ENCODE measurements around the gene SFR1.
A peak's percentile ranks its signal among the peaks of the same experiment; 100 is the strongest.

Gene SFR1

GRCh38 chr10:104120903-104121484 is 977 bp upstream of the SFR1 start:
- H3K4me3 ChIP-seq (ENCODE audit: control insufficient read depth in 1 of 7, extremely low read depth in 1 of 7, insufficient read depth in 4 of 7, low read depth in 2 of 7, low read length in 6 of 7), result peak overlapping the region; percentile 76 to 97 (median 78)
- CTCF ChIA-PET, result interaction anchor here (0.7 to 3.6 kb wide), 9 partner anchors 17 to 233 kb away, joined by 3 to 17 read pairs (median 3); no protein-coding TSS in a partner anchor
- peak; percentile 92 to 96 (median 95) for DNase-seq
- H3K36me3 ChIP-seq (ENCODE audit: control insufficient read depth in 4 of 4, insufficient read depth in 4 of 4, low read length in 3 of 4), result peaks cover 0 to 5% (median 2%) of the 10 kb centered on the region in 4 experiments
- H3K27ac ChIP-seq (ENCODE audit: insufficient read depth in 1 of 2, low read depth in 1 of 2, low read length in 2 of 2, poor library complexity in 1 of 2, severe bottlenecking in 2 of 2), result peak overlapping the region; percentile 100
- H3K27me3 ChIP-seq (replicated peaks in 2 of 5; ENCODE audit: control insufficient read depth in 4 of 5, insufficient read depth in 5 of 5, low read length in 4 of 5), result no peaks in the 10 kb centered on the region
- 0% methylated on average over 26 of the region's 28 CpGs for WGBS (ENCODE audit: insufficient coverage)
- POLR2A ChIA-PET, result interaction anchor here (0.6 to 1.3 kb wide), 2 partner anchors 153 to 154 kb away, joined by 3 to 7 read pairs; no protein-coding TSS in a partner anchor
- H3K9me3 ChIP-seq (ENCODE audit: control extremely low read depth in 1 of 5, control insufficient read depth in 4 of 5, insufficient read depth in 2 of 5, low read depth in 1 of 5, low read length in 4 of 5), result no peaks in the 10 kb centered on the region
- peaks cover 12 to 32% (median 23%) of the 10 kb centered on the region in 4 experiments for H3K4me1 ChIP-seq (ENCODE audit: control extremely low read depth in 1 of 4, control insufficient read depth in 4 of 4, insufficient read depth in 4 of 4, low read length in 3 of 4)

GRCh38 chr10:104122225-104123107 is 495 bp downstream of the SFR1 start:
- WGBS (ENCODE audit: insufficient coverage), result 0% methylated on average over 13 of the region's 23 CpGs
- Histone ChIP-seq H3K9me3 (ENCODE audit: control extremely low read depth in 1 of 5, control insufficient read depth in 4 of 5, insufficient read depth in 2 of 5, low read depth in 1 of 5, low read length in 4 of 5) (no peaks in the 10 kb centered on the region), H3K4me1 (ENCODE audit: control extremely low read depth in 1 of 4, control insufficient read depth in 4 of 4, insufficient read depth in 4 of 4, low read length in 3 of 4) (peaks cover 12 to 32% (median 23%) of the 10 kb centered on the region in 4 experiments), H3K4me3 (ENCODE audit: control insufficient read depth in 1 of 7, extremely low read depth in 1 of 7, insufficient read depth in 4 of 7, low read depth in 2 of 7, low read length in 6 of 7) (peak overlapping the region; percentile 79 to 99 (median 98)), H3K36me3 (ENCODE audit: control insufficient read depth in 4 of 4, insufficient read depth in 4 of 4, low read length in 3 of 4) (peaks cover 0 to 6% (median 4%) of the 10 kb centered on the region in 4 experiments), H3K27ac (ENCODE audit: insufficient read depth in 1 of 2, low read depth in 1 of 2, low read length in 2 of 2, poor library complexity in 1 of 2, severe bottlenecking in 2 of 2) (peak overlapping the region; percentile 83 to 93), H3K27me3 (replicated peaks in 2 of 5; ENCODE audit: control insufficient read depth in 4 of 5, insufficient read depth in 5 of 5, low read length in 4 of 5) (no peaks in the 10 kb centered on the region)
- CTCF ChIA-PET, result interaction anchor here (0.7 to 3.6 kb wide), 14 partner anchors 9 to 234 kb away, joined by 3 to 17 read pairs (median 3); no protein-coding TSS in a partner anchor
- POLR2A ChIA-PET, result interaction anchor here (0.6 to 1.3 kb wide), 3 partner anchors 23 to 203 kb away, joined by 3 to 7 read pairs (median 3); no protein-coding TSS in a partner anchor
- DNase-seq, result no peak

DNA sequence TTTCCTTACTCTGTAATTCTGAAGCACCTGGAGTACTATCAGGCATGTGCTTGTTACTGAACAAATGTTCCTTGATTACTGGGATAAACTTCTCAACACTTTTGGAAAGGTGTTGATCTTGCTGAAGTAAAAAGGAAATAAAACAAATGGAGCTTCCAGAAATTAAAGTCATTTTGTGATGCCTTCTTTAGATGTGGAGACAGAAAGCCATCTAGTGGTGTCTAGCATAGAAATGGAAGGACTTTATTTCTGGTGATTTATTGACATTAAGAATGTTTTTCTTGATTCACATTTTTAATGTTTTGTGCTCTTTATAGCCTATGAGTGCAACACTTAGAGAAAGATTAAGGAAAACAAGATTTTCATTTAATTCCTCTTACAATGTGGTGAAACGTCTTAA is 1.4 kb downstream of the SFR1 start:
- Histone ChIP-seq H3K27me3 (replicated peaks in 2 of 5; ENCODE audit: control insufficient read depth in 4 of 5, insufficient read depth in 5 of 5, low read length in 4 of 5) (no peaks in the 10 kb centered on the region), H3K27ac (ENCODE audit: insufficient read depth in 1 of 2, low read depth in 1 of 2, low read length in 2 of 2, poor library complexity in 1 of 2, severe bottlenecking in 2 of 2) (peak overlapping the region; percentile 5 to 45)
- WGBS (ENCODE audit: insufficient coverage), result no CpG with 5 or more reads among the region's 1 CpG

GRCh38 chr10:104127411-104127810 is 5.4 kb downstream of the SFR1 start:
- no peak overlapping the region for H3K4me3 ChIP-seq (ENCODE audit: control insufficient read depth in 1 of 7, extremely low read depth in 1 of 7, insufficient read depth in 4 of 7, low read depth in 2 of 7, low read length in 6 of 7)
- H3K27me3 ChIP-seq (replicated peaks in 2 of 5; ENCODE audit: control insufficient read depth in 4 of 5, insufficient read depth in 5 of 5, low read length in 4 of 5), result no peaks in the 10 kb centered on the region
- H3K4me1 ChIP-seq (ENCODE audit: control extremely low read depth in 1 of 4, control insufficient read depth in 4 of 4, insufficient read depth in 4 of 4, low read length in 3 of 4), result peaks cover 5 to 15% (median 12%) of the 10 kb centered on the region in 4 experiments
- ChIA-PET CTCF (interaction anchor here (0.6 to 2.2 kb wide), 16 partner anchors 11 to 239 kb away, joined by 3 to 12 read pairs (median 3); partner anchors contain the start of gene COL17A1), POLR2A (no interaction called here)
- H3K36me3 ChIP-seq (ENCODE audit: control insufficient read depth in 4 of 4, insufficient read depth in 4 of 4, low read length in 3 of 4), result peaks cover 0 to 6% (median 4%) of the 10 kb centered on the region in 4 experiments
- peak; percentile 47 to 65 (median 62) for DNase-seq
- no peak overlapping the region for H3K27ac ChIP-seq (ENCODE audit: insufficient read depth in 1 of 2, low read depth in 1 of 2, low read length in 2 of 2, poor library complexity in 1 of 2, severe bottlenecking in 2 of 2)
- H3K9me3 ChIP-seq (ENCODE audit: control extremely low read depth in 1 of 5, control insufficient read depth in 4 of 5, insufficient read depth in 2 of 5, low read depth in 1 of 5, low read length in 4 of 5), result no peaks in the 10 kb centered on the region
- 90% methylated on average over 2 of the region's 2 CpGs for WGBS (ENCODE audit: insufficient coverage)

More for the DNA sequence above, 1.4 kb downstream of the SFR1 start:
- DNase-seq, result peak; percentile 16 to 46 (median 46)
- Histone ChIP-seq H3K4me1 (ENCODE audit: control extremely low read depth in 1 of 4, control insufficient read depth in 4 of 4, insufficient read depth in 4 of 4, low read length in 3 of 4) (peaks cover 12 to 32% (median 23%) of the 10 kb centered on the region in 4 experiments), H3K9me3 (ENCODE audit: control extremely low read depth in 1 of 5, control insufficient read depth in 4 of 5, insufficient read depth in 2 of 5, low read depth in 1 of 5, low read length in 4 of 5) (no peaks in the 10 kb centered on the region), H3K36me3 (ENCODE audit: control insufficient read depth in 4 of 4, insufficient read depth in 4 of 4, low read length in 3 of 4) (peaks cover 0 to 6% (median 4%) of the 10 kb centered on the region in 4 experiments), H3K4me3 (ENCODE audit: control insufficient read depth in 1 of 7, extremely low read depth in 1 of 7, insufficient read depth in 4 of 7, low read depth in 2 of 7, low read length in 6 of 7) (peak overlapping the region in 2 of 7 experiments; percentile 6 to 99)
- POLR2A ChIA-PET, result interaction anchor here (0.6 kb wide), 2 partner anchors 29 to 204 kb away, joined by 3 read pairs; no protein-coding TSS in a partner anchor
- CTCF ChIA-PET, result interaction anchor here (1.1 to 3.6 kb wide), 6 partner anchors 8 to 235 kb away, joined by 3 to 17 read pairs (median 4); no protein-coding TSS in a partner anchor

DNA sequence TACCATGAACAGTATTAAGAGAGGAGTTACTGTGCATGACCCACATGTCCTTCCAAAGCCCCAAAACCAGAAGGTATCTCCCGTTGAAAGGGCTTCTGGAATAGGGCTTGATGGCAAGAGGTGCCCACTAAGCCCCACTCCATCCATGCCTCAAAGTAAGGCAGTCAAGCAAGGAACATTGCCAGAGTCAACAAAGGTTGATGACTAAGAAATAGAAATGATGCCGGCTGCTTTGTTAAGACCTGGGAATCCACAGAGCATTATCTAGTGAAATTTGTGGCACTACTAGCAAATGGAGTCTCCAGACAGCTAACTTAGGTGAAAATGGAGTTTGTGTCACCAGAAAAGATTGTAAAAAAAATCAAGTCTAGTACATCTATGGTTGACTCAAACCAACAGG is 6.2 kb downstream of the SFR1 start:
- DNase-seq, result no peak
- CTCF ChIA-PET, result interaction anchor here (0.6 to 2.2 kb wide), 9 partner anchors 19 to 240 kb away, joined by 3 to 12 read pairs (median 4); no protein-coding TSS in a partner anchor

GRCh38 chr10:104130041-104130440 is 8.1 kb downstream of the SFR1 start:
- no peaks in the 10 kb centered on the region for H3K9me3 ChIP-seq (ENCODE audit: control extremely low read depth in 1 of 5, control insufficient read depth in 4 of 5, insufficient read depth in 2 of 5, low read depth in 1 of 5, low read length in 4 of 5)
- H3K27me3 ChIP-seq (replicated peaks in 2 of 5; ENCODE audit: control insufficient read depth in 4 of 5, insufficient read depth in 5 of 5, low read length in 4 of 5), result no peaks in the 10 kb centered on the region
- POLR2A ChIA-PET, result interaction anchor here (0.7 kb wide), 1 partner anchor 798 kb away, joined by 3 read pairs; no protein-coding TSS in a partner anchor
- peaks cover 0 to 6% (median 3%) of the 10 kb centered on the region in 4 experiments for H3K36me3 ChIP-seq (ENCODE audit: control insufficient read depth in 4 of 4, insufficient read depth in 4 of 4, low read length in 3 of 4)
- CTCF ChIA-PET, result no interaction called here
- no CpG with 5 or more reads among the region's 3 CpGs for WGBS (ENCODE audit: insufficient coverage)
- H3K4me1 ChIP-seq (ENCODE audit: control extremely low read depth in 1 of 4, control insufficient read depth in 4 of 4, insufficient read depth in 4 of 4, low read length in 3 of 4), result no peaks in the 10 kb centered on the region
- H3K27ac ChIP-seq (ENCODE audit: insufficient read depth in 1 of 2, low read depth in 1 of 2, low read length in 2 of 2, poor library complexity in 1 of 2, severe bottlenecking in 2 of 2), result no peak overlapping the region
- DNase-seq, result no peak
- no peak overlapping the region for H3K4me3 ChIP-seq (ENCODE audit: control insufficient read depth in 1 of 7, extremely low read depth in 1 of 7, insufficient read depth in 4 of 7, low read depth in 2 of 7, low read length in 6 of 7)

More for the DNA sequence above, 6.2 kb downstream of the SFR1 start:
- H3K4me3 ChIP-seq (ENCODE audit: control insufficient read depth in 1 of 7, extremely low read depth in 1 of 7, insufficient read depth in 4 of 7, low read depth in 2 of 7, low read length in 6 of 7), result no peak overlapping the region
- peaks cover 0 to 6% (median 4%) of the 10 kb centered on the region in 4 experiments for H3K36me3 ChIP-seq (ENCODE audit: control insufficient read depth in 4 of 4, insufficient read depth in 4 of 4, low read length in 3 of 4)
- H3K4me1 ChIP-seq (ENCODE audit: control extremely low read depth in 1 of 4, control insufficient read depth in 4 of 4, insufficient read depth in 4 of 4, low read length in 3 of 4), result peaks cover 0 to 7% (median 5%) of the 10 kb centered on the region in 4 experiments
- no peak overlapping the region for H3K27ac ChIP-seq (ENCODE audit: insufficient read depth in 1 of 2, low read depth in 1 of 2, low read length in 2 of 2, poor library complexity in 1 of 2, severe bottlenecking in 2 of 2)
- no peaks in the 10 kb centered on the region for H3K27me3 ChIP-seq (replicated peaks in 2 of 5; ENCODE audit: control insufficient read depth in 4 of 5, insufficient read depth in 5 of 5, low read length in 4 of 5)
- H3K9me3 ChIP-seq (ENCODE audit: control extremely low read depth in 1 of 5, control insufficient read depth in 4 of 5, insufficient read depth in 2 of 5, low read depth in 1 of 5, low read length in 4 of 5), result no peaks in the 10 kb centered on the region
- POLR2A ChIA-PET, result no interaction called here
- WGBS (ENCODE audit: insufficient coverage), result 100% methylated on average over 2 of the region's 2 CpGs

All from common myeloid progenitor, CD34-positive (primary cell).